ENCODE measurements around the gene TIGAR. TPM values are rescaled to one million over a fixed set of nuclear protein-coding genes. Genes with fewer than 3 reads are reported as not detected.

Gene TIGAR
- total RNA-seq, 5 donors from 2014 or later (not counting 1 experiment from before 2014, with no cell fraction given): 6.7 to 11.4 (median 7.5) TPM

GRCh38 chr12:4273652-4274395, 47.2 kb upstream of the TIGAR start, which contains the start of gene CCND2:
Gene CCND2 (plus strand): TSS chr12:4273762. CDS start chr12:4274041, 279 bp downstream.
- Histone ChIP-seq H3K4me1 (ENCODE audit: control insufficient read depth in 1 of 2, extremely low read depth in 1 of 2, insufficient read depth in 2 of 2, low read length in 2 of 2) (peaks cover 26 to 73% of the 10 kb centered on the region in 2 experiments), H3K27me3 (replicated peaks in 1 of 2; ENCODE audit: control insufficient read depth in 2 of 2, extremely low read depth in 1 of 2, insufficient read depth in 2 of 2, low read length in 1 of 2) (no peaks in the 10 kb centered on the region), H3K36me3 (ENCODE audit: control insufficient read depth in 2 of 2, extremely low read depth in 1 of 2, insufficient read depth in 1 of 2, low read length in 1 of 2) (peaks cover 3 to 26% of the 10 kb centered on the region in 2 donors), H3K4me3 (ENCODE audit: control insufficient read depth in 1 of 2, extremely low read depth in 1 of 2, low read length in 1 of 2) (peak within 1 kb of the TSS; percentile 95 to 96), H3K27ac (ENCODE audit: low read length) (peak within 1 kb of the TSS; percentile 90), H3K9me3 (no peaks in the 10 kb centered on the region)
- Mint-ChIP-seq H3K36me3 (peaks cover 22% of the 10 kb centered on the region), H3K4me3 (peak within 1 kb of the TSS; percentile 92 to 98 (median 96)), H3K4me1 (peaks cover 35 to 48% (median 44%) of the 10 kb centered on the region in 3 donors), H3K27ac (peak within 1 kb of the TSS; percentile 98 to 99), H3K9me3 (no peaks in the 10 kb centered on the region), H3K27me3 (no peaks in the 10 kb centered on the region)
- DNase-seq: peak in 33 of 35 experiments; percentile 24 to 82 (median 58)
- under 1% methylated on average over 33 of the region's 52 CpGs for WGBS (ENCODE audit: insufficient coverage)
- ChIA-PET CTCF (interaction anchor here (0.6 to 3.6 kb wide), 4 partner anchors 23 to 389 kb away, joined by 3 to 50 read pairs (median 8); no protein-coding TSS in a partner anchor), POLR2A (interaction anchor here in 1 of 2 donors (0.7 kb wide), 1 partner anchor 324 kb away, joined by 3 read pairs; no protein-coding TSS in a partner anchor)
- peak in 3 of 4 experiments; percentile 8 to 17 (median 11) for ATAC-seq (replicated peaks in 1 of 4)

DNA sequence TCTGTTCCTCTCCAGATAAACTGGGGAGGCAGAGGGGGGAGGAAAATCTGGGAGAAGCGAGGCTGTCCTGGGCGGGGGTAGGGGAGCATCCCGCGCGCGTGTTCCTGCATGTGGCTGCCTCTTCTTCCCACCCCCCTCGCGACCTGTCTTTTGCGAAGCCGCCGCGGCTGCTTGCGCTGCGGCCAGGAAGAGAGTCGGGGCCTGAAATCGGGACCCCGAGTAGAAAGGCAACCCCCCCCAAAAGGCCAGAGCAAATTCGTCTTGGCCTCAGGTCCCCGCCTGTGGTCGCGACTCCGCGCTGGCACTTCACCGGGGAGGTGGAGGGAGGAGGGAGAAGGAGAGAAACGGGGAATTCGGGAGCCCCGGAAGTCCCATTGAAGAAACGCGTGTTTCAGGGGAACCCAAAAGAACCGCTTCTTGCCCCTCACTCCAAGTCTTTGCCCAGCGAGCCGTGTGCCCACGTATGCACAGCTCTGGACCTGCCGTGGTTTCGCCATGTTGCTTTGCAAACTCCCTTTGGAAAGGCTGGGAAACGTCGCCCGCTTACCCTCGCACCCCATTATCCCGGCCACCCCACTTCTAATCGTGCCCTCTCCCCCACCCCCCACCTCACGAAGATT, 46.5 kb upstream of the TIGAR start:
- Histone ChIP-seq H3K27ac (ENCODE audit: low read length) (peak overlapping the region; percentile 90), H3K4me1 (ENCODE audit: control insufficient read depth in 1 of 2, extremely low read depth in 1 of 2, insufficient read depth in 2 of 2, low read length in 2 of 2) (peaks cover 26 to 77% of the 10 kb centered on the region in 2 experiments), H3K36me3 (ENCODE audit: control insufficient read depth in 2 of 2, extremely low read depth in 1 of 2, insufficient read depth in 1 of 2, low read length in 1 of 2) (peaks cover 3 to 33% of the 10 kb centered on the region in 2 donors), H3K27me3 (replicated peaks in 1 of 2; ENCODE audit: control insufficient read depth in 2 of 2, extremely low read depth in 1 of 2, insufficient read depth in 2 of 2, low read length in 1 of 2) (no peaks in the 10 kb centered on the region), H3K9me3 (no peaks in the 10 kb centered on the region), H3K4me3 (ENCODE audit: control insufficient read depth in 1 of 2, extremely low read depth in 1 of 2, low read length in 1 of 2) (peak overlapping the region; percentile 95 to 96)
- ChIA-PET POLR2A (interaction anchor here (0.6 to 0.7 kb wide), 3 partner anchors 87 to 405 kb away, joined by 3 to 6 read pairs (median 4); no protein-coding TSS in a partner anchor), CTCF (interaction anchor here in 1 of 2 donors (0.6 to 3.6 kb wide), 4 partner anchors 48 to 445 kb away, joined by 6 to 50 read pairs (median 6); no protein-coding TSS in a partner anchor)
- DNase-seq: peak in 9 of 35 experiments; percentile 14 to 57 (median 30)
- H3K27me3 Mint-ChIP-seq: no peaks in the 10 kb centered on the region
- peak overlapping the region; percentile 90 to 97 for H3K27ac Mint-ChIP-seq
- H3K9me3 Mint-ChIP-seq: no peaks in the 10 kb centered on the region
- peak overlapping the region; percentile 92 to 98 (median 96) for H3K4me3 Mint-ChIP-seq
- WGBS (ENCODE audit: insufficient coverage): 0% methylated on average over 18 of the region's 42 CpGs
- peaks cover 41 to 55% (median 50%) of the 10 kb centered on the region in 3 donors for H3K4me1 Mint-ChIP-seq
- no peak for ATAC-seq (replicated peaks in 1 of 4)
- H3K36me3 Mint-ChIP-seq: peaks cover 25% of the 10 kb centered on the region

- DNase-seq: peak in 3 of 35 experiments; percentile 33 to 50 (median 33)
- Mint-ChIP-seq H3K4me3 (peak overlapping the region; percentile 92 to 98 (median 96)), H3K36me3 (peaks cover 31% of the 10 kb centered on the region), H3K4me1 (peaks cover 48 to 57% (median 55%) of the 10 kb centered on the region in 3 donors), H3K9me3 (no peaks in the 10 kb centered on the region), H3K27me3 (no peaks in the 10 kb centered on the region), H3K27ac (peak overlapping the region; percentile 90 to 97)
- POLR2A ChIA-PET: interaction anchor here (0.6 kb wide), 3 partner anchors 87 to 406 kb away, joined by 3 to 6 read pairs (median 4); no protein-coding TSS in a partner anchor
- under 1% methylated on average over 30 of the region's 43 CpGs for WGBS (ENCODE audit: insufficient coverage)
- H3K4me1 ChIP-seq (ENCODE audit: control insufficient read depth in 1 of 2, extremely low read depth in 1 of 2, insufficient read depth in 2 of 2, low read length in 2 of 2): peaks cover 26 to 79% of the 10 kb centered on the region in 2 experiments
- H3K36me3 ChIP-seq (ENCODE audit: control insufficient read depth in 2 of 2, extremely low read depth in 1 of 2, insufficient read depth in 1 of 2, low read length in 1 of 2): peaks cover 3 to 40% of the 10 kb centered on the region in 2 donors
- CTCF ChIA-PET: interaction anchor here (0.6 to 4.9 kb wide), 21 partner anchors 10 to 446 kb away, joined by 3 to 136 read pairs (median 6); no protein-coding TSS in a partner anchor
- H3K4me3 ChIP-seq (ENCODE audit: control insufficient read depth in 1 of 2, extremely low read depth in 1 of 2, low read length in 1 of 2): peak overlapping the region; percentile 95 to 96
- ATAC-seq (replicated peaks in 1 of 4): no peak
- no peaks in the 10 kb centered on the region for H3K9me3 ChIP-seq
- H3K27me3 ChIP-seq (replicated peaks in 1 of 2; ENCODE audit: control insufficient read depth in 2 of 2, extremely low read depth in 1 of 2, insufficient read depth in 2 of 2, low read length in 1 of 2): no peaks in the 10 kb centered on the region
- peak overlapping the region; percentile 90 for H3K27ac ChIP-seq (ENCODE audit: low read length)
Observed at GRCh38 chr12:4275016-4275869, 45.8 kb upstream of the TIGAR start.

DNA sequence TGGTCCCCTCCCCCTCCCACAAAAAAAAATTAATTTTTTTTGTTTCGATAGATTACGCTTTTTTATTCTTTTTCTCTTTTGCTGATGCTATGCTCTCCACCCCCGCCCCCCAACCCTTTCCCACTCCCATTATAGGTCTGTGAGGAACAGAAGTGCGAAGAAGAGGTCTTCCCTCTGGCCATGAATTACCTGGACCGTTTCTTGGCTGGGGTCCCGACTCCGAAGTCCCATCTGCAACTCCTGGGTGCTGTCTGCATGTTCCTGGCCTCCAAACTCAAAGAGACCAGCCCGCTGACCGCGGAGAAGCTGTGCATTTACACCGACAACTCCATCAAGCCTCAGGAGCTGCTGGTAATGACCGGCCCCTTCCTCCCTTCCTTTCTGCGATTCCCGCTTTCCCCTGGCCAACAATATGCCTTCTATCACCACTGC, 45.1 kb upstream of the TIGAR start:
- H3K27ac Mint-ChIP-seq: peak overlapping the region; percentile 90 to 97
- H3K9me3 Mint-ChIP-seq: no peaks in the 10 kb centered on the region
- H3K27ac ChIP-seq (ENCODE audit: low read length): peak overlapping the region; percentile 90
- peak overlapping the region; percentile 66 to 96 for H3K4me3 ChIP-seq (ENCODE audit: control insufficient read depth in 1 of 2, extremely low read depth in 1 of 2, low read length in 1 of 2)
- H3K4me1 ChIP-seq (ENCODE audit: control insufficient read depth in 1 of 2, extremely low read depth in 1 of 2, insufficient read depth in 2 of 2, low read length in 2 of 2): peaks cover 26 to 79% of the 10 kb centered on the region in 2 experiments
- DNase-seq (no peak), ATAC-seq (replicated peaks in 1 of 4) (no peak)
- H3K36me3 ChIP-seq (ENCODE audit: control insufficient read depth in 2 of 2, extremely low read depth in 1 of 2, insufficient read depth in 1 of 2, low read length in 1 of 2): peaks cover 9 to 46% of the 10 kb centered on the region in 2 donors
- peak overlapping the region; percentile 92 to 98 (median 96) for H3K4me3 Mint-ChIP-seq
- no peaks in the 10 kb centered on the region for H3K27me3 Mint-ChIP-seq
- peaks cover 55 to 64% (median 59%) of the 10 kb centered on the region in 3 donors for H3K4me1 Mint-ChIP-seq
- no peaks in the 10 kb centered on the region for H3K27me3 ChIP-seq (replicated peaks in 1 of 2; ENCODE audit: control insufficient read depth in 2 of 2, extremely low read depth in 1 of 2, insufficient read depth in 2 of 2, low read length in 1 of 2)
- ChIA-PET POLR2A (interaction anchor here in 1 of 2 donors (0.6 kb wide), 2 partner anchors 28 to 131 kb away, joined by 3 read pairs; no protein-coding TSS in a partner anchor), CTCF (interaction anchor here (0.7 to 4.9 kb wide), 29 partner anchors 8 to 402 kb away, joined by 3 to 136 read pairs (median 8); partner anchors contain the start of gene PARP11 (in 1 of the 2))
- H3K9me3 ChIP-seq: no peaks in the 10 kb centered on the region
- WGBS (ENCODE audit: insufficient coverage): 52% methylated on average over 10 of the region's 14 CpGs
- H3K36me3 Mint-ChIP-seq: peaks cover 37% of the 10 kb centered on the region

DNA sequence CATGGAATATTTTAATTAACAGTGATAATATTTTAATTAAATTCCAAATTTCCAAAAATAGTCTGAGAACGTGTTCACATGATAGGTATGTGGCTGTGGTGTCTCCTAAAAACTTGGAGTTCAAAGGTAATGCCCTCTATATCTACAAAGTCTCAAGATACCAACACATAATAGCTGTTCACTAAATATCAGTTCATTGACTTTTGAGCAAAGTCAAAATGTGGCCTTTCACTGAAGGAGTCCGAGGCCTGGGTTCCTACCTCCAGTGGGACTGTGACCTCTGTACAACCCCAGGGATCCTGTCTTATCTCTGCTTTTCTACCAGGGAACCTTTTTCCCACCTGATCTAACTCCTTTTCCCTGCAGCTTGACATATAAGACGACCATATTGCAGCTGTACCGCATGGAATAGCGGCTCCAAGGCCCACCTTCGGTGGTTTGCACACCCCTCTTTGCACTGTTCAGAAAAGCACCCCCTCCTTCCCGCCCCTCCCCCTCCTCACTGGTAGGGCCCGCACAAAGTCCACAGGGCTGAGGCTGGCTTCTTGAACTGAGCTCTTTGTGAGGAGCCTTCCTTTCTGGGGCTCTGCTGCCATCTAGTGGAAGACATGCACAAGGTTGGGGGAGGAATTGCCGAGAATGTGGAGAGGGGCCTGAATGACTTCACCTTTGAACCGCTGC, 44.3 kb upstream of the TIGAR start:
- Mint-ChIP-seq H3K9me3 (no peaks in the 10 kb centered on the region), H3K4me1 (peaks cover 61 to 67% (median 67%) of the 10 kb centered on the region in 3 donors), H3K4me3 (peak overlapping the region; percentile 92 to 98 (median 96)), H3K27me3 (no peaks in the 10 kb centered on the region), H3K36me3 (peaks cover 44% of the 10 kb centered on the region), H3K27ac (peak overlapping the region; percentile 90 to 97)
- peak overlapping the region in 1 of 2 donors; percentile 96 for H3K4me3 ChIP-seq (ENCODE audit: control insufficient read depth in 1 of 2, extremely low read depth in 1 of 2, low read length in 1 of 2)
- ChIA-PET CTCF (interaction anchor here (0.6 to 4.9 kb wide), 84 partner anchors 8 to 1148 kb away, joined by 3 to 136 read pairs (median 5); partner anchors contain the start of genes AKAP3 (in 1 of the 2), NDUFA9 (in 1 of the 2) and PARP11 (in 1 of the 2)), POLR2A (interaction anchor here (0.6 to 1.0 kb wide), 10 partner anchors 16 to 500 kb away, joined by 3 to 6 read pairs (median 3); no protein-coding TSS in a partner anchor)
- H3K27me3 ChIP-seq (replicated peaks in 1 of 2; ENCODE audit: control insufficient read depth in 2 of 2, extremely low read depth in 1 of 2, insufficient read depth in 2 of 2, low read length in 1 of 2): no peaks in the 10 kb centered on the region
- DNase-seq (peak; percentile 67 to 95 (median 83)), ATAC-seq (replicated peaks in 1 of 4) (peak; percentile 21 to 38 (median 31))
- no peaks in the 10 kb centered on the region for H3K9me3 ChIP-seq
- 6% methylated on average over 6 of the region's 10 CpGs for WGBS (ENCODE audit: insufficient coverage)
- peaks cover 26 to 81% of the 10 kb centered on the region in 2 experiments for H3K4me1 ChIP-seq (ENCODE audit: control insufficient read depth in 1 of 2, extremely low read depth in 1 of 2, insufficient read depth in 2 of 2, low read length in 2 of 2)
- peaks cover 14 to 54% of the 10 kb centered on the region in 2 donors for H3K36me3 ChIP-seq (ENCODE audit: control insufficient read depth in 2 of 2, extremely low read depth in 1 of 2, insufficient read depth in 1 of 2, low read length in 1 of 2)
- no peak overlapping the region for H3K27ac ChIP-seq (ENCODE audit: low read length)

All from T-cell (primary cell).